Tibial nerve (tissue), 4 donors: ENCODE measurements around the gene PPP1R17. TPM values are rescaled to one million over a fixed set of nuclear protein-coding genes. Genes with fewer than 3 reads are reported as not detected.

Experiments used
- DNase-seq, 2 donors: peaks; one replicate each; pipeline ENCODE4 v3.0.0-alpha.2; 2019; ENCODE audit warnings: low spot score in 2 of 2
- H3K27ac ChIP-seq, 4 donors: fragments of 200-600 bp; sonication (generic) in 3 of 4; one replicate each; pipeline ENCODE4 v1.5.1; 2017 to 2019; ENCODE audit warnings: mild to moderate bottlenecking in 1 of 4
- H3K27me3 ChIP-seq, 2 donors: fragments of 200-600 bp; sonication (generic) in 1 of 2; one replicate each; pipeline versions ENCODE4 v1.5.1 to v1.6.0; 2017 to 2019
- H3K36me3 ChIP-seq, 3 donors: fragments of 200-600 bp; sonication (generic); one replicate each; pipeline ENCODE4 v1.5.1; 2018 to 2019
- H3K4me1 ChIP-seq, 4 donors: fragments of 200-600 bp; sonication (generic) in 3 of 4; one replicate each; pipeline ENCODE4 v1.5.1; 2017 to 2019
- H3K4me3 ChIP-seq, 4 donors: fragments of 200-600 bp; sonication (generic) in 3 of 4; one replicate each; pipeline ENCODE4 v1.5.1; 2017 to 2019; ENCODE audit warnings: mild to moderate bottlenecking in 1 of 4, moderate library complexity in 1 of 4
- H3K9me3 ChIP-seq, 4 donors: fragments of 200-600 bp; sonication (generic) in 3 of 4; one replicate each; pipeline ENCODE4 v1.5.1; 2017 to 2019
- EP300 ChIP-seq, 2 donors: sonication (generic); formaldehyde crosslinking; IDR thresholded peaks; one replicate each; pipeline ENCODE4 v1.6.1; 2017; ENCODE audit warnings: antibody characterized with exemption in 2 of 2, mild to moderate bottlenecking in 1 of 2
- POLR2A ChIP-seq, 2 donors: fragments of 450-650 bp; IDR thresholded peaks; one replicate each; pipeline ENCODE4 v1.6.1; 2017; ENCODE audit warnings: antibody characterized with exemption in 2 of 2, mild to moderate bottlenecking in 2 of 2, moderate library complexity in 2 of 2
- WGBS, 2 donors: methylation state at CpG; one replicate each; pipeline ENCODE4 v1.1.5; 2018; 5-methylcytosine and 5-hydroxymethylcytosine counted together
- total RNA-seq, 4 donors: library from RNA; depleted of rRNA; stranded (reverse); fragments of >200 nt; gene quantifications; one replicate each; pipeline ENCODE4 v1.1.0, GENCODE V29; 2016
- TF ChIP-seq, protein P1 (sequence below), 5 experiments: fragments of 200-600 bp in 3 of 5; fragments of 450-650 bp in 2 of 5; sonication (generic) in 3 of 5; IDR thresholded peaks; one replicate each; pipeline ENCODE4 v1.5.1; 2016 to 2019; ENCODE audit warnings: antibody characterized with exemption in 5 of 5, mild to moderate bottlenecking in 3 of 5, moderate library complexity in 2 of 5

Gene PPP1R17
- total RNA-seq, 4 donors from 2014 or later: 0.30 TPM; not detected in 3

DNA sequence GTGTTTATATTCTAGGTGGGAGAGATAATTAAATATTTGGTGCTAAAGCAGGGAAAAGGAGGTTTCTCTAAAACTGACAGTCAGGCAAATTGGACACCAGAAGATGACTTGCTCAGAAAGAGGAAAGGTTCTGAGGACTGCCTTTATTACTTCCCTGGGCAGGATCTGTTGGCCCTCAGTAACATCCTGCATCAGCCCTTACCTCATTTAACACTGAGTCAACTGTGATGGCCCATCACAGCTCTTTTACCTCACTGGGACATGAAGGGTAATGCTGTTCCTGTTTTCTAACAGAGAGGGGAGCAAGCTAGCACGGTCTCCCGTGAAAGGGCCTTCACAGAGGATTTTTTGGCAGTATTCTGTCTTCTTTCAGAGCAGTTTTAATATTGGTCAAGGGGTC is 12.0 kb downstream of the PPP1R17 start:
- whole genome bisulfite sequencing, 2 donors: 14 to 29% methylated on average over 2 of the region's 2 CpGs
- no peak for DNase-seq
- Histone ChIP-seq H3K27ac (no peak overlapping the region), H3K27me3 (no peaks in the 10 kb centered on the region), H3K4me3 (no peak overlapping the region), H3K9me3 (no peaks in the 10 kb centered on the region), H3K36me3 (no peaks in the 10 kb centered on the region), H3K4me1 (no peaks in the 10 kb centered on the region)
- TF ChIP-seq POLR2A (IDR thresholded peaks at IDR 0.05): no peak
- TF ChIP-seq, protein P1, sequence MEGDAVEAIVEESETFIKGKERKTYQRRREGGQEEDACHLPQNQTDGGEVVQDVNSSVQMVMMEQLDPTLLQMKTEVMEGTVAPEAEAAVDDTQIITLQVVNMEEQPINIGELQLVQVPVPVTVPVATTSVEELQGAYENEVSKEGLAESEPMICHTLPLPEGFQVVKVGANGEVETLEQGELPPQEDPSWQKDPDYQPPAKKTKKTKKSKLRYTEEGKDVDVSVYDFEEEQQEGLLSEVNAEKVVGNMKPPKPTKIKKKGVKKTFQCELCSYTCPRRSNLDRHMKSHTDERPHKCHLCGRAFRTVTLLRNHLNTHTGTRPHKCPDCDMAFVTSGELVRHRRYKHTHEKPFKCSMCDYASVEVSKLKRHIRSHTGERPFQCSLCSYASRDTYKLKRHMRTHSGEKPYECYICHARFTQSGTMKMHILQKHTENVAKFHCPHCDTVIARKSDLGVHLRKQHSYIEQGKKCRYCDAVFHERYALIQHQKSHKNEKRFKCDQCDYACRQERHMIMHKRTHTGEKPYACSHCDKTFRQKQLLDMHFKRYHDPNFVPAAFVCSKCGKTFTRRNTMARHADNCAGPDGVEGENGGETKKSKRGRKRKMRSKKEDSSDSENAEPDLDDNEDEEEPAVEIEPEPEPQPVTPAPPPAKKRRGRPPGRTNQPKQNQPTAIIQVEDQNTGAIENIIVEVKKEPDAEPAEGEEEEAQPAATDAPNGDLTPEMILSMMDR (IDR thresholded peaks at IDR 0.05): no peak
- TF ChIP-seq EP300 (IDR thresholded peaks at IDR 0.05): no peak

DNA sequence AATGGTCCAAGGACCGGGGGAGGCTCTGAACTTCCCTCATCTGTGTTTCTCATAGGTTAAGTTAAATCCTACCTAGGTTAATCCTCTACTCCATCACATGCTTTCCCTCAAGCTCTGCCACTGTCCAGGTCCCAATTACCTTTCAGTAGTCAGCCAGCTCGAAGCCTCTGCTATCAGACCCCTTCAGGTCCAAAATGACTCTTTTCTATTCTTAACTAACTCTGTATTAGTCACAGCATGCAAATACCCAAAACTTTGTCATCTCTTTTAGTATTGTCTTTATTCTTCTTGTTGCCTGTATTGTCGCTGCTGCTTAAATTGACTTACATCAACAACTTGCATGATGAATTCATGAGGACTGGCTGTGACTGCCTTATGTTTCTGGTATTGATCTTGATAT is 15.3 kb downstream of the PPP1R17 start:
- Histone ChIP-seq H3K4me3 (no peak overlapping the region), H3K36me3 (no peaks in the 10 kb centered on the region), H3K9me3 (no peaks in the 10 kb centered on the region), H3K4me1 (no peaks in the 10 kb centered on the region), H3K27ac (no peak overlapping the region), H3K27me3 (no peaks in the 10 kb centered on the region)
- no peak for TF ChIP-seq POLR2A (IDR thresholded peaks at IDR 0.05)
- TF ChIP-seq, protein P1 (IDR thresholded peaks at IDR 0.05): no peak
- no peak for TF ChIP-seq EP300 (IDR thresholded peaks at IDR 0.05)
- WGBS, 2 donors: 79 to 90% methylated on average over 3 of the region's 3 CpGs
- DNase-seq: no peak

DNA sequence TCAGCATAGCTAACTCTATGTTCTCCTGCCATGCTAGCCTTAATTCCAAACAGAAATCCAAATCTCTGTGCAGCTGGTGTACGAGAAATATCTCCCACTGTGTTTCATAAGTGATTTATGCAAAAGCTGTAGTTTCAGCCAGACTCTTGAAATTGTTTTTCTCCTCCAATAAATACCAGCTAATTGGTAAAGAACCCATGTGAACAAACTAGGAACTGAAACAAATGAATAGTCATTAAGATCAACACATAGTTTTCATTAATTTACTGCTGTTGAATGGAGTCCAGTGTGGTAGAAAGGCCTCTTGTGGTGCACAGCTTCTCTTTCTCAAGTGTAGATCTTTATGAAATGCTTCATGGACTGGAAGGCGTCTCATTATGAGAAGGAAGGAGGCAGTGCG is 18.4 kb downstream of the PPP1R17 start:
- Histone ChIP-seq H3K27ac (no peak overlapping the region), H3K4me1 (no peaks in the 10 kb centered on the region), H3K4me3 (no peak overlapping the region), H3K9me3 (no peaks in the 10 kb centered on the region), H3K36me3 (no peaks in the 10 kb centered on the region), H3K27me3 (no peaks in the 10 kb centered on the region)
- no peak for TF ChIP-seq POLR2A (IDR thresholded peaks at IDR 0.05)
- TF ChIP-seq, protein P1 (IDR thresholded peaks at IDR 0.05): no peak
- TF ChIP-seq EP300 (IDR thresholded peaks at IDR 0.05): no peak
- DNase-seq: no peak
- 84 to 87% methylated on average over 3 of the region's 3 CpGs for WGBS, 2 donors

DNA sequence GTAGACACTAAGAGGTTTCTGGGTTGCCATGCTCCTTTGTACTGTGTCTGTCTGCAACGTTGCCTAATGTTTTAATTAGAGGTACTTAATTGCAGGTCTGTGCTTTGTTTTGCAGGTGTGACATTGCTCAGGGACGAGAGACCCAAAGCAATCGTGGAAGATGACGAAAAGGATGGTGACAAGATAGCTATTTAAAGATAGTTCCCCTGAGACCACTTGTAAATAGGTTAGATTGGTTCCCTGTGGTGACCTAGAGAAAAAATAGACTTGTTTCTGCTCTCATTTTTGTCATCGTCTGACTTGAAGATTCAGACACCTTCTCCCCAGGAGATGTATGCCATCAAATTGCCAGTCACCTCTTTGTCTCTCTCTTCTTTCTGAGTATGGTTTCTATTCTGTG is 20.1 kb downstream of the PPP1R17 start:
- DNase-seq: no peak
- Histone ChIP-seq H3K27me3 (no peaks in the 10 kb centered on the region), H3K27ac (no peak overlapping the region), H3K4me1 (no peaks in the 10 kb centered on the region), H3K9me3 (no peaks in the 10 kb centered on the region), H3K4me3 (no peak overlapping the region), H3K36me3 (no peaks in the 10 kb centered on the region)
- 48 to 50% methylated on average over 5 of the region's 5 CpGs for WGBS, 2 donors
- TF ChIP-seq, protein P1 (IDR thresholded peaks at IDR 0.05): no peak
- TF ChIP-seq EP300 (IDR thresholded peaks at IDR 0.05): no peak
- no peak for TF ChIP-seq POLR2A (IDR thresholded peaks at IDR 0.05)

DNA sequence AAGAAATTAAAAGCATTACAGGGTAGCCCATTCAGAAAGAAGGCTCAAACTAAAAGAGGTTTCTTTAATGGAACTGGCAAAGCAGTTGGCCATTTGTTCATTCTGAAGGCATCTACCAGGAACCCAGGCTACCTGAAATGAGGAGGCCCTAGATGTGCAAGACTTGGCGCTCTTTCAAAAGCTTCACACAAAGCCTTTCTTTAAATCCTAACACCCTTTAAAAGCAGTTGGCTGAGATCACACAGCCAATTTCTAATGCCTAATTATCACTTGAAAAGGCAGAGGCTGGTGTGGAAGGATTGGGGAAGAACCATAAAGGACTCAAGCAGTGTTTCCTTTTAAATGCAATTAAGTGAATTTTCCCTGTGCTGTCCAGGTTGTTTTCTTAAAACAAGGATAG is 23.2 kb downstream of the PPP1R17 start:
- no peak for DNase-seq
- Histone ChIP-seq H3K4me3 (no peak overlapping the region), H3K9me3 (peaks cover 0 to 9% (median 0%) of the 10 kb centered on the region in 4 donors), H3K4me1 (no peaks in the 10 kb centered on the region), H3K36me3 (no peaks in the 10 kb centered on the region), H3K27me3 (no peaks in the 10 kb centered on the region), H3K27ac (no peak overlapping the region)
- TF ChIP-seq, protein P1 (IDR thresholded peaks at IDR 0.05): no peak
- TF ChIP-seq POLR2A (IDR thresholded peaks at IDR 0.05): no peak
- TF ChIP-seq EP300 (IDR thresholded peaks at IDR 0.05): no peak
- WGBS, 2 donors: 67% methylated on average over 1 of the region's 1 CpG
